GM12878 (cell line): Measurements from ENCODE around the gene ACVR1B. TPM values are rescaled to one million over a fixed set of nuclear protein-coding genes. Genes with fewer than 3 reads are reported as not detected.

ENCODE experiments used
- ATAC-seq: fragments of 200-7000 bp; cut with Tn5 transposase; 3 replicates; pipeline ENCODE4 v1.9.1; 2020; ENCODE audit warnings: mild to moderate bottlenecking, moderate library complexity
- BruUV-seq: library from RNA; stranded (reverse); fragments of 400-500 nt; replicated peaks from 2 replicates; lab custom pipeline; 2021; lab: Mats Ljungman, UMichigan
- CTCF ChIA-PET: fragments of 300-600 bp; sonication (Branson Sonifier 250); formaldehyde crosslinking; extraction: SDS; loops from one replicate; lab custom pipeline; 2021; ENCODE audit warnings: inconsistent platforms; lab: Yijun Ruan, JAX
- POLR2A ChIA-PET: fragments of 350-600 bp; formaldehyde crosslinking; extraction: SDS; loops from one replicate; lab custom pipeline; 2021; ENCODE audit warnings: inconsistent platforms; lab: Charles Lee
- RAD21 ChIA-PET: fragments of 300-600 bp; sonication (Branson Sonifier 250); formaldehyde crosslinking; loops from one replicate; lab custom pipeline; 2023; ENCODE audit warnings: antibody characterized with exemption; ENCODE audit not compliant: unreplicated experiment; lab: Charles Lee
- SMC1A ChIA-PET: fragments of 300-600 bp; sonication (Branson Sonifier 250); formaldehyde crosslinking; loops from one replicate; lab custom pipeline; 2023; ENCODE audit not compliant: unreplicated experiment, uncharacterized antibody; lab: Charles Lee
- DNase-seq: peaks from one replicate; pipeline ENCODE4 v3.0.0-alpha.2; 2011; ENCODE audit warnings: low read depth, low spot score
- FAIRE-seq: peaks from 3 replicates; lab custom pipeline; 2011; peaks lifted over from hg19 to GRCh38; lab: Jason Lieb, UNC
- H2AFZ ChIP-seq: 2 replicates; pipeline ENCODE4 v1.6.0; 2011; ENCODE audit warnings: low read depth, low read length, control low read depth; ENCODE audit not compliant: control insufficient read depth
- H3K27ac ChIP-seq: 2 replicates; pipeline ENCODE4 v1.5.1; 2011; ENCODE audit warnings: control low read depth; ENCODE audit not compliant: control insufficient read depth, insufficient read depth
- H3K27me3 ChIP-seq, 2 experiments: replicated peaks in 1 of 2; 2 replicates each; pipeline versions ENCODE4 v1.6.0 to v1.6.1; 2011; ENCODE audit warnings: low read length in 1 of 2; ENCODE audit not compliant: control insufficient read depth in 2 of 2, insufficient read depth in 2 of 2
- H3K36me3 ChIP-seq, 2 experiments: 2 replicates each; pipeline ENCODE4 v1.5.1; 2011; ENCODE audit warnings: low read length in 1 of 2; ENCODE audit not compliant: control insufficient read depth in 2 of 2, insufficient read depth in 2 of 2
- H3K4me1 ChIP-seq: 2 replicates; pipeline ENCODE4 v1.6.1; 2011; ENCODE audit warnings: mild to moderate bottlenecking, low read length, moderate library complexity, mixed read lengths; ENCODE audit not compliant: control insufficient read depth, insufficient read depth
- H3K4me2 ChIP-seq: 2 replicates; pipeline ENCODE4 v1.6.0; 2011; ENCODE audit warnings: control low read depth; ENCODE audit not compliant: control insufficient read depth, insufficient read depth
- H3K4me3 ChIP-seq: fragments of 200-600 bp; sonication (generic); 2 replicates; pipeline ENCODE4 v1.5.1; 2016
- H3K79me2 ChIP-seq: 2 replicates; pipeline ENCODE4 v1.6.0; 2011; ENCODE audit warnings: low read length; ENCODE audit not compliant: control insufficient read depth, insufficient read depth
- H3K9ac ChIP-seq: 2 replicates; pipeline ENCODE4 v1.8.0; 2011; ENCODE audit warnings: low read length, control low read depth, mixed read lengths; ENCODE audit not compliant: control insufficient read depth, insufficient read depth
- H3K9me3 ChIP-seq: replicated peaks from 3 replicates; pipeline ENCODE4 v1.5.1; 2011; ENCODE audit warnings: mild to moderate bottlenecking, low read length; ENCODE audit not compliant: control insufficient read depth, insufficient read depth
- H4K20me1 ChIP-seq: 2 replicates; pipeline ENCODE4 v1.6.0; 2011; ENCODE audit not compliant: control insufficient read depth, insufficient read depth
- ASH2L ChIP-seq: fragments of 300-600, 200-600 bp; sonication (generic); IDR thresholded peaks from 2 replicates; pipeline ENCODE4 v1.6.1; 2017; ENCODE audit warnings: low read depth, mild to moderate bottlenecking, borderline replicate concordance
- BRCA1 ChIP-seq: IDR thresholded peaks from 2 replicates; pipeline ENCODE4 v1.6.1; 2011; ENCODE audit warnings: low read depth, low read length, improper control_type of control experiment
- CREB1 ChIP-seq: IDR thresholded peaks from 2 replicates; pipeline ENCODE4 v1.6.1; 2012; ENCODE audit warnings: low read depth, mild to moderate bottlenecking, inconsistent platforms
- EED ChIP-seq: sonication (generic); IDR thresholded peaks from 2 replicates; pipeline ENCODE4 v1.6.1; 2016; ENCODE audit warnings: antibody characterized with exemption, low read depth
- EZH2 ChIP-seq: IDR thresholded peaks from 2 replicates; pipeline ENCODE4 v1.6.1; 2012; ENCODE audit warnings: low read depth, mild to moderate bottlenecking, control low read depth, inconsistent platforms, low read length, borderline replicate concordance; ENCODE audit not compliant: control insufficient read depth
- MLLT1 ChIP-seq: fragments of 450-650 bp; IDR thresholded peaks from 2 replicates; pipeline ENCODE4 v1.6.1; 2016; ENCODE audit warnings: mild to moderate bottlenecking
- MXI1 ChIP-seq: fragments of 150-350 bp; IDR thresholded peaks from 2 replicates; pipeline ENCODE4 v1.6.1; 2011; ENCODE audit warnings: low read depth, mild to moderate bottlenecking, inconsistent platforms, low read length, improper control_type of control experiment
- NR2F1 ChIP-seq: fragments of 450-650 bp; conservative IDR thresholded peaks from 2 replicates; pipeline ENCODE4 v1.6.1; 2017; ENCODE audit warnings: mild to moderate bottlenecking
- PAX5 ChIP-seq: IDR thresholded peaks from 2 replicates; pipeline ENCODE4 v1.6.1; 2011; ENCODE audit warnings: low read depth, low read length, borderline replicate concordance
- POLR2A ChIP-seq: IDR thresholded peaks from 2 replicates; pipeline ENCODE4 v1.6.1; 2011; ENCODE audit warnings: low read depth, mild to moderate bottlenecking, low read length
- RB1 ChIP-seq: fragments of 450-650 bp; formaldehyde crosslinking; IDR thresholded peaks from 2 replicates; pipeline ENCODE4 v1.6.1; 2017; ENCODE audit warnings: mild to moderate bottlenecking, borderline replicate concordance
- RELA ChIP-seq: fragments of 450-650 bp; IDR thresholded peaks from 2 replicates; pipeline ENCODE4 v1.8.0; 2014; ENCODE audit warnings: borderline replicate concordance; ENCODE audit not compliant: partially characterized antibody
- SMARCA5 ChIP-seq: fragments of 450-650 bp; IDR thresholded peaks from 2 replicates; pipeline ENCODE4 v1.6.1; 2017; ENCODE audit warnings: mild to moderate bottlenecking
- SP1 ChIP-seq: IDR thresholded peaks from one replicate; pipeline ENCODE4 v1.6.1; 2011; ENCODE audit warnings: low read depth, low read length
- STAT3 ChIP-seq: IDR thresholded peaks from 2 replicates; pipeline ENCODE4 v1.6.1; 2011; ENCODE audit warnings: low read depth, low read length, improper control_type of control experiment
- TCF3 ChIP-seq: IDR thresholded peaks from 2 replicates; pipeline ENCODE4 v1.6.1; 2012; ENCODE audit warnings: low read depth, mild to moderate bottlenecking, low read length, borderline replicate concordance; ENCODE audit not compliant: insufficient read depth
- ZBTB40 ChIP-seq: fragments of 450-650 bp; IDR thresholded peaks from 2 replicates; pipeline ENCODE4 v1.6.1; 2016; ENCODE audit warnings: mild to moderate bottlenecking, moderate library complexity, borderline replicate concordance
- WGBS: methylation state at CpG from one replicate; pipeline ENCODE4 v1.1.6; 2016; ENCODE audit warnings: low lambda C conversion rate; ENCODE audit not compliant: insufficient replicate concordance, insufficient coverage; ENCODE audit errors: missing lambda C conversion rate; 5-methylcytosine and 5-hydroxymethylcytosine counted together
- in situ Hi-C: fragments of 300-500 bp; cut with MboI; formaldehyde crosslinking; loops from 9 replicates; pipeline ENCODE4 v1.14.3; 2018; ENCODE audit warnings: mixed read lengths
- intact Hi-C: fragments of 100-400 bp; cut with micrococcal nuclease; formaldehyde crosslinking; loops from one replicate; pipeline ENCODE4 v1.14.2; 2022; ENCODE audit not compliant: unreplicated experiment
- polyA plus RNA-seq, 11 experiments: library from polyadenylated mRNA; depleted of rRNA in 4 of 11; unstranded in 6 of 11; stranded (reverse) in 5 of 11; fragments of >200 nt; fragmentation: Nextera tagmentation in 4 of 11; fragmentation: Illumina TruSeq in 1 of 11; extraction: Ambion mirVana in 4 of 11; extraction: Trizol in 1 of 11; gene quantifications; 1 replicate in 1 of 11; 2 replicates in 10 of 11; pipeline versions ENCODE4 v1.2.1 to v1.2.3, GENCODE V29; 2011 to 2016; ENCODE audit warnings: inconsistent platforms in 2 of 11, missing spikeins in 2 of 11, low read depth in 1 of 11
- total RNA-seq, 4 experiments: library from RNA; depleted of rRNA in 3 of 4; stranded (reverse); fragments of >200 nt in 3 of 4; fragmentation: Illumina TruSeq in 1 of 4; extraction: Trizol in 1 of 4; gene quantifications; 2 replicates each; pipeline versions ENCODE4 v1.2.1 to v1.2.3, GENCODE V29; 2013 to 2021
- TF ChIP-seq, protein P1 (sequence below): IDR thresholded peaks from 2 replicates; pipeline ENCODE4 v1.6.1; 2012; ENCODE audit warnings: low read depth, low read length, improper control_type of control experiment

ACVR1B gene
- total and polyA plus RNA-seq, 10 of the 15 experiments (the other 5 are each of a cell fraction or from before 2014, with no cell fraction given), result 0.02 to 0.69 (median 0.16) TPM; not detected in 2

- peak; percentile 63 for ATAC-seq
- ChIA-PET POLR2A (interaction anchor here (0.7 to 6.0 kb wide), 2 partner anchors 14 to 34 kb away, joined by 3 to 24 read pairs; partner anchors contain the start of gene NR4A1), SMC1A (interaction anchor here (0.7 to 1.8 kb wide), 3 partner anchors 11 to 81 kb away, joined by 3 to 8 read pairs (median 6); partner anchors contain the start of gene ATG101), CTCF (interaction anchor here (1.0 to 5.5 kb wide), 4 partner anchors 11 to 32 kb away, joined by 3 to 33 read pairs (median 5); no protein-coding TSS in a partner anchor), RAD21 (interaction anchor here (0.7 to 4.0 kb wide), 8 partner anchors 11 to 82 kb away, joined by 3 to 15 read pairs (median 4); partner anchors contain the start of genes ATG101 and NR4A1)
- in situ Hi-C loops, result no loop called here
- FAIRE-seq, result no peak
- H3K36me3 ChIP-seq, result no peaks in the 10 kb centered on the region
- peak overlapping the region; percentile 72; the same call in 1 of the 2 replicates for H3K4me2 ChIP-seq
- H3K9me3 ChIP-seq, result no peaks in the 10 kb centered on the region
- peak overlapping the region; percentile 42; the same call in 1 of the 2 replicates for H3K4me3 ChIP-seq
- intact Hi-C loops, result no loop called here
- no peak overlapping the region for H3K27ac ChIP-seq
- 9% methylated on average over 40 of the region's 53 CpGs for WGBS
- no peak for DNase-seq
- H3K4me1 ChIP-seq, result peaks cover 17% of the 10 kb centered on the region
- BruUV-seq, result TSS peak; percentile 92
- H3K27me3 ChIP-seq, result no peaks in the 10 kb centered on the region; a peak in 1 of 4 replicates
- H3K9ac ChIP-seq, result peak overlapping the region; percentile 13; the same call in 1 of the 2 replicates
- no peaks in the 10 kb centered on the region for H4K20me1 ChIP-seq
- peak overlapping the region; percentile 34 for H2AFZ ChIP-seq
- no peaks in the 10 kb centered on the region for H3K79me2 ChIP-seq
- TF ChIP-seq PAX5 (peak; percentile 67; the same call in 1 of the 2 replicates), POLR2A (peak; percentile 20; the same call in 1 of the 2 replicates), MLLT1 (0 out of 2 replicates have a peak, but pooled peaks have one; percentile 53), RELA (no peak), STAT3 (no peak), RB1 (no peak), ZBTB40 (peak; percentile 15; the same call in 1 of the 2 replicates), CREB1 (peak; percentile 88), SMARCA5 (0 out of 2 replicates have a peak, but pooled peaks have one; percentile 24), TCF3 (peak; percentile 10; the same call in 1 of the 2 replicates), NR2F1 (no peak), MXI1 (0 out of 2 replicates have a peak, but pooled peaks have one; percentile 26), EZH2 (no peak), EED (peak; percentile 44; the same call in 1 of the 2 replicates), ASH2L (no peak), BRCA1 (no peak), SP1 (peak; percentile 47)
- TF ChIP-seq, protein P1, sequence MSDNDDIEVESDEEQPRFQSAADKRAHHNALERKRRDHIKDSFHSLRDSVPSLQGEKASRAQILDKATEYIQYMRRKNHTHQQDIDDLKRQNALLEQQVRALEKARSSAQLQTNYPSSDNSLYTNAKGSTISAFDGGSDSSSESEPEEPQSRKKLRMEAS, result peak; percentile 22; the same call in 1 of the 2 replicates
Measured at GRCh38 chr12:52036587-52037171, 85.2 kb downstream of the ACVR1B start.
